ENCODE measurements around the gene POU3F2.

Gene POU3F2

GRCh38 chr6:98845211-98846020 lies 11.0 kb downstream of the POU3F2 start:
- peak; percentile 75 for TF ChIP-seq CTCF (IDR thresholded peaks at IDR 0.05; ENCODE audit: extremely low read depth, missing control alignments)
- DNase-seq (ENCODE audit: low spot score) = peak; percentile 86

GRCh38 chr6:98846021-98846380 lies 11.6 kb downstream of the POU3F2 start:
- no peak for DNase-seq (ENCODE audit: low spot score)
- no peak for TF ChIP-seq CTCF (IDR thresholded peaks at IDR 0.05; ENCODE audit: extremely low read depth, missing control alignments)

GRCh38 chr6:98847416-98847778 lies 13.0 kb downstream of the POU3F2 start:
- no peak for TF ChIP-seq CTCF (IDR thresholded peaks at IDR 0.05; ENCODE audit: extremely low read depth, missing control alignments)
- DNase-seq (ENCODE audit: low spot score) = no peak

GRCh38 chr6:98847779-98848538 lies 13.6 kb downstream of the POU3F2 start:
- peak; percentile 47 for DNase-seq (ENCODE audit: low spot score)
- peak; percentile 3 for TF ChIP-seq CTCF (IDR thresholded peaks at IDR 0.05; ENCODE audit: extremely low read depth, missing control alignments)

GRCh38 chr6:98848539-98849242 lies 14.3 kb downstream of the POU3F2 start:
- TF ChIP-seq CTCF (IDR thresholded peaks at IDR 0.05; ENCODE audit: extremely low read depth, missing control alignments) = no peak

GRCh38 chr6:98864497-98864896 lies 30.1 kb downstream of the POU3F2 start:
- no peak for DNase-seq (ENCODE audit: low spot score)
- TF ChIP-seq CTCF (IDR thresholded peaks at IDR 0.05; ENCODE audit: extremely low read depth, missing control alignments) = no peak

More at GRCh38 chr6:98848539-98849242, 14.3 kb downstream of the POU3F2 start:
- peak; percentile 5 for DNase-seq (ENCODE audit: low spot score)

GRCh38 chr6:98871057-98871456 lies 36.7 kb downstream of the POU3F2 start:
- no peak for DNase-seq (ENCODE audit: low spot score)
- TF ChIP-seq CTCF (IDR thresholded peaks at IDR 0.05; ENCODE audit: extremely low read depth, missing control alignments) = no peak
